Mesenchymal stem cell (in vitro differentiated cells and primary cell): ENCODE data around the gene ITIH4.

ENCODE experiments used
- DNase-seq: peaks from one replicate; pipeline ENCODE4 v3.0.0-alpha.2; 2013
- H2AFZ ChIP-seq: one replicate; pipeline ENCODE4 v1.6.1; 2013; ENCODE audit warnings: low read depth, mild to moderate bottlenecking, control low read depth, inconsistent platforms, low read length, moderate library complexity
- H2AK5ac ChIP-seq: 2 replicates; pipeline ENCODE4 v1.6.1; 2013; ENCODE audit warnings: low read length, moderate library complexity, mild to moderate bottlenecking, inconsistent platforms; ENCODE audit not compliant: severe bottlenecking
- H2BK120ac ChIP-seq: one replicate; pipeline ENCODE4 v1.6.1; 2013; ENCODE audit warnings: low read depth, mild to moderate bottlenecking, inconsistent platforms, low read length, moderate library complexity
- H2BK12ac ChIP-seq, 2 experiments: one replicate each; pipeline ENCODE4 v1.6.1; 2013; ENCODE audit warnings: inconsistent platforms in 2 of 2, low read length in 2 of 2, mild to moderate bottlenecking in 2 of 2, moderate library complexity in 2 of 2, control low read depth in 1 of 2
- H2BK15ac ChIP-seq: one replicate; pipeline ENCODE4 v1.6.1; 2013; ENCODE audit warnings: mild to moderate bottlenecking, low read depth, inconsistent platforms; ENCODE audit not compliant: poor library complexity, severe bottlenecking
- H2BK5ac ChIP-seq: 2 replicates; pipeline ENCODE4 v1.6.1; 2013; ENCODE audit warnings: low read depth, mild to moderate bottlenecking, low read length, control low read depth, inconsistent platforms; ENCODE audit not compliant: poor library complexity, severe bottlenecking
- H3K14ac ChIP-seq, 2 experiments: one replicate each; pipeline ENCODE4 v1.6.1; 2013; ENCODE audit warnings: inconsistent platforms in 2 of 2, low read length in 2 of 2, control low read depth in 1 of 2, mild to moderate bottlenecking in 1 of 2, moderate library complexity in 1 of 2
- H3K18ac ChIP-seq, 2 experiments: one replicate each; pipeline ENCODE4 v1.6.1; 2013; ENCODE audit warnings: inconsistent platforms in 2 of 2, low read length in 2 of 2, control low read depth in 1 of 2, low read depth in 1 of 2, mild to moderate bottlenecking in 1 of 2
- H3K23ac ChIP-seq, 2 experiments: one replicate each; pipeline ENCODE4 v1.6.1; 2013; ENCODE audit warnings: inconsistent platforms in 2 of 2, low read length in 2 of 2, mild to moderate bottlenecking in 2 of 2, moderate library complexity in 2 of 2, control low read depth in 1 of 2
- H3K27ac ChIP-seq: 2 replicates; pipeline ENCODE4 v1.5.1; 2013; ENCODE audit warnings: mild to moderate bottlenecking, moderate library complexity, low read length, control low read depth, inconsistent platforms; ENCODE audit not compliant: poor library complexity, severe bottlenecking
- H3K27me3 ChIP-seq, 2 experiments: 2 replicates each; pipeline versions ENCODE4 v1.6.1 to v1.7.0; 2013; ENCODE audit warnings: low read length in 2 of 2, mild to moderate bottlenecking in 2 of 2, moderate library complexity in 2 of 2, control low read depth in 1 of 2, inconsistent platforms in 1 of 2; ENCODE audit not compliant: control insufficient read depth in 1 of 2, insufficient read depth in 1 of 2
- H3K36me3 ChIP-seq, 2 experiments: 2 replicates each; pipeline versions ENCODE4 v1.6.1 to v1.7.0; 2013; ENCODE audit warnings: low read length in 2 of 2, control low read depth in 1 of 2, inconsistent platforms in 1 of 2, low read depth in 1 of 2, mild to moderate bottlenecking in 1 of 2; ENCODE audit not compliant: insufficient read depth in 2 of 2, control insufficient read depth in 1 of 2
- H3K4ac ChIP-seq, 2 experiments: one replicate each; pipeline ENCODE4 v1.6.1; 2013; ENCODE audit warnings: inconsistent platforms in 2 of 2, low read length in 2 of 2, mild to moderate bottlenecking in 2 of 2, moderate library complexity in 2 of 2, control low read depth in 1 of 2, low read depth in 1 of 2
- H3K4me1 ChIP-seq: 2 replicates; pipeline ENCODE4 v1.6.1; 2013; ENCODE audit warnings: low read depth, low read length, control low read depth; ENCODE audit not compliant: control insufficient read depth, insufficient read depth
- H3K4me2 ChIP-seq: 2 replicates; pipeline ENCODE4 v1.6.1; 2013; ENCODE audit warnings: low read length, mild to moderate bottlenecking, inconsistent platforms; ENCODE audit not compliant: poor library complexity, severe bottlenecking
- H3K4me3 ChIP-seq, 2 experiments: 2 replicates each; pipeline versions ENCODE4 v1.5.1 to v1.7.0; 2013; ENCODE audit warnings: low read length in 2 of 2, mild to moderate bottlenecking in 2 of 2, control low read depth in 1 of 2, low read depth in 1 of 2; ENCODE audit not compliant: insufficient read depth in 1 of 2
- H3K79me1 ChIP-seq: replicated peaks from 2 replicates; pipeline ENCODE4 v1.6.1; 2013; ENCODE audit warnings: mild to moderate bottlenecking, control low read depth, low read length, inconsistent platforms; ENCODE audit not compliant: poor library complexity, severe bottlenecking
- H3K9ac ChIP-seq: 2 replicates; pipeline ENCODE4 v1.7.0; 2013; ENCODE audit warnings: mild to moderate bottlenecking, low read length, moderate library complexity
- H3K9me3 ChIP-seq: 2 replicates; pipeline ENCODE4 v1.7.0; 2013; ENCODE audit warnings: mild to moderate bottlenecking, low read length; ENCODE audit not compliant: control insufficient read depth
- H4K8ac ChIP-seq: one replicate; pipeline ENCODE4 v1.6.1; 2013; ENCODE audit warnings: inconsistent platforms, mild to moderate bottlenecking, low read length, moderate library complexity
- H4K91ac ChIP-seq: one replicate; pipeline ENCODE4 v1.6.1; 2013; ENCODE audit warnings: mild to moderate bottlenecking, low read length, inconsistent platforms
- WGBS: methylation state at CpG from one replicate; pipeline ENCODE4 v1.1.7; 2013; ENCODE audit warnings: mixed read lengths; 5-methylcytosine and 5-hydroxymethylcytosine counted together

The ITIH4 gene

GRCh38 chr3:52829482-52829881 lies 990 bp downstream of the ITIH4 start:
- H3K18ac ChIP-seq, result no peak overlapping the region
- no peak overlapping the region for H2BK15ac ChIP-seq
- peaks cover 0 to 13% of the 10 kb centered on the region in 2 experiments for H3K36me3 ChIP-seq
- H3K27ac ChIP-seq, result no peak overlapping the region
- H2BK12ac ChIP-seq, result no peak overlapping the region
- no peak overlapping the region for H4K91ac ChIP-seq
- H3K9ac ChIP-seq, result no peak overlapping the region
- no peak overlapping the region for H2BK5ac ChIP-seq
- no peak overlapping the region for H3K14ac ChIP-seq
- 78% methylated on average over 2 of the region's 3 CpGs for WGBS
- H2AK5ac ChIP-seq, result no peak overlapping the region
- DNase-seq, result no peak
- H3K4ac ChIP-seq, result no peak overlapping the region
- H3K4me2 ChIP-seq, result no peak overlapping the region
- no peak overlapping the region for H2BK120ac ChIP-seq
- H3K4me3 ChIP-seq, result no peak overlapping the region
- H3K4me1 ChIP-seq, result peaks cover 43% of the 10 kb centered on the region
- H2AFZ ChIP-seq, result no peak overlapping the region
- peaks cover 0 to 16% of the 10 kb centered on the region in 2 experiments for H3K27me3 ChIP-seq
- no peaks in the 10 kb centered on the region for H3K79me1 ChIP-seq
- H4K8ac ChIP-seq, result no peak overlapping the region
- H3K9me3 ChIP-seq, result no peaks in the 10 kb centered on the region
- no peak overlapping the region for H3K23ac ChIP-seq

- Histone ChIP-seq H3K23ac (no peak overlapping the region), H2BK120ac (no peak overlapping the region), H3K18ac (no peak overlapping the region), H2AFZ (no peak overlapping the region), H3K79me1 (no peaks in the 10 kb centered on the region), H2BK15ac (no peak overlapping the region), H2BK5ac (no peak overlapping the region), H3K27me3 (peaks cover 0 to 13% of the 10 kb centered on the region in 2 experiments), H2AK5ac (peak overlapping the region; percentile 11), H3K9ac (no peak overlapping the region), H3K4me2 (peak overlapping the region; percentile 34), H4K8ac (no peak overlapping the region), H4K91ac (no peak overlapping the region), H3K36me3 (peaks cover 0 to 3% of the 10 kb centered on the region in 2 experiments), H3K4ac (no peak overlapping the region), H3K14ac (no peak overlapping the region), H3K4me1 (peaks cover 40% of the 10 kb centered on the region), H2BK12ac (no peak overlapping the region), H3K9me3 (no peaks in the 10 kb centered on the region), H3K4me3 (no peak overlapping the region), H3K27ac (peak overlapping the region; percentile 48)
- WGBS, result 78% methylated on average over 9 of the region's 10 CpGs
- DNase-seq, result no peak
These were observed 2.6 kb downstream of the ITIH4 start for GRCh38 chr3:52827866-52828376.

DNA sequence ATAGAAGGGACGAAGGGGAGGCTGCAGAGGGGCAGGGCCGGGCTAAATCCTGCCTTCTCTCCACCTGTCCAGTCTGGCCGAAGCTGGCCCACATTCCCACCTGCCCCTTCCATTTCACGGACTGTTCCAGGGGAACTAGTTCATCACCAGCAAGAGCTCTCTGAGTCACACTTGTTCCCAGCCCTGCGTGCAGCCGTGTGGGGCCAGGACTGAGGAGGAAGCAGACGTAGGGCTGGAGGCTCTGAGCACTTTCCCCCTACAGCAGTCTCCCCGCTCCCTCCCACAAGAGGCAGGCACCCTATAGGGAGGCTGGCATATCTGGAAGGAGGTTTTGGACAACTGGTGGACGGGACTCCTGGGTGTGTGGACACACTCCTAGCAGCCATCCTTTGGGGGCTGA lies 3.0 kb downstream of the ITIH4 start:
- Histone ChIP-seq H3K4me2 (peak overlapping the region; percentile 34), H3K9ac (no peak overlapping the region), H3K4me3 (no peak overlapping the region), H3K36me3 (no peaks in the 10 kb centered on the region), H3K4ac (no peak overlapping the region), H2AFZ (no peak overlapping the region), H3K79me1 (no peaks in the 10 kb centered on the region), H3K27ac (peak overlapping the region; percentile 48), H3K9me3 (no peaks in the 10 kb centered on the region), H2BK5ac (no peak overlapping the region), H3K27me3 (peaks cover 0 to 13% of the 10 kb centered on the region in 2 experiments), H2BK15ac (no peak overlapping the region), H3K4me1 (peaks cover 40% of the 10 kb centered on the region), H2BK120ac (no peak overlapping the region), H3K14ac (peak overlapping the region in 1 of 2 experiments; percentile 1), H2AK5ac (no peak overlapping the region), H3K18ac (no peak overlapping the region), H4K8ac (no peak overlapping the region), H2BK12ac (no peak overlapping the region), H3K23ac (no peak overlapping the region), H4K91ac (no peak overlapping the region)
- DNase-seq, result peak; percentile 43
- WGBS, result 65% methylated on average over 7 of the region's 9 CpGs

GRCh38 chr3:52824037-52824436 lies 6.4 kb downstream of the ITIH4 start:
- Histone ChIP-seq H3K27me3 (peaks cover 0 to 9% of the 10 kb centered on the region in 2 experiments), H3K14ac (no peak overlapping the region), H4K91ac (no peak overlapping the region), H3K18ac (no peak overlapping the region), H3K4ac (no peak overlapping the region), H2AFZ (no peak overlapping the region), H3K9ac (no peak overlapping the region), H3K36me3 (no peaks in the 10 kb centered on the region), H3K4me3 (no peak overlapping the region), H2BK120ac (no peak overlapping the region), H3K27ac (no peak overlapping the region), H3K23ac (no peak overlapping the region), H2BK12ac (no peak overlapping the region), H3K9me3 (no peaks in the 10 kb centered on the region), H2AK5ac (no peak overlapping the region), H2BK5ac (no peak overlapping the region), H3K4me1 (peaks cover 24% of the 10 kb centered on the region), H3K79me1 (no peaks in the 10 kb centered on the region), H3K4me2 (no peak overlapping the region), H4K8ac (no peak overlapping the region), H2BK15ac (no peak overlapping the region)
- DNase-seq, result no peak
- 92% methylated on average over 10 of the region's 10 CpGs for WGBS
